Eye (tissue), 1 donor: ENCODE data around the gene KIF5C.
A peak's percentile ranks its signal among the peaks of the same experiment; 100 is the strongest.

Experiments used
- DNase-seq: peaks from one replicate; pipeline ENCODE4 v3.0.0-alpha.2; 2015

KIF5C gene

GRCh38 chr2:149021271-149021719, 146.3 kb downstream of the KIF5C start:
- no peak for DNase-seq

GRCh38 chr2:149021761-149022160, 146.7 kb downstream of the KIF5C start:
- DNase-seq, result no peak

- DNase-seq, result no peak
Observed at GRCh38 chr2:149023091-149023490, 148.1 kb downstream of the KIF5C start.

- no peak for DNase-seq
Observed at GRCh38 chr2:149027590-149028250, 152.7 kb downstream of the KIF5C start.

GRCh38 chr2:149028377-149028776, 153.3 kb downstream of the KIF5C start:
- no peak for DNase-seq

- no peak for DNase-seq
Observed at GRCh38 chr2:149028891-149029290, 153.9 kb downstream of the KIF5C start.

- no peak for DNase-seq
Observed at GRCh38 chr2:149029307-149029965, 154.4 kb downstream of the KIF5C start.

GRCh38 chr2:149031396-149031795, 156.4 kb downstream of the KIF5C start:
- no peak for DNase-seq

GRCh38 chr2:149033716-149034115, 158.7 kb downstream of the KIF5C start:
- peak; percentile 43 for DNase-seq

GRCh38 chr2:149034406-149034805, 159.4 kb downstream of the KIF5C start:
- DNase-seq, result no peak

GRCh38 chr2:149036507-149037293, 161.7 kb downstream of the KIF5C start:
- DNase-seq, result no peak

GRCh38 chr2:149037851-149038250, 162.8 kb downstream of the KIF5C start:
- peak; percentile 39 for DNase-seq

- peak; percentile 55 for DNase-seq
Observed at GRCh38 chr2:149038442-149039212, 163.6 kb downstream of the KIF5C start, which contains the start of gene LYPD6B. Gene LYPD6B (plus strand): TSS chr2:149038699. CDS start chr2:149130949, 92,250 bp downstream.

- no peak for DNase-seq
Observed at GRCh38 chr2:149039213-149039724, 164.2 kb downstream of the KIF5C start.

GRCh38 chr2:149040451-149040850, 165.4 kb downstream of the KIF5C start:
- no peak for DNase-seq

GRCh38 chr2:149041482-149041881, 166.5 kb downstream of the KIF5C start:
- DNase-seq, result no peak

- no peak for DNase-seq
Observed at GRCh38 chr2:149042881-149043280, 167.9 kb downstream of the KIF5C start.

- no peak for DNase-seq
Observed at GRCh38 chr2:149044500-149044899, 169.5 kb downstream of the KIF5C start.

- no peak for DNase-seq
Observed at GRCh38 chr2:149047118-149047517, 172.1 kb downstream of the KIF5C start.

- no peak for DNase-seq
Observed at GRCh38 chr2:149049142-149049541, 174.1 kb downstream of the KIF5C start.

GRCh38 chr2:149050188-149050587, 175.2 kb downstream of the KIF5C start:
- no peak for DNase-seq

GRCh38 chr2:149055751-149056150, 180.7 kb downstream of the KIF5C start:
- no peak for DNase-seq
